Activated CD4-positive, alpha-beta T cell treated with anti-CD3 and anti-CD28 coated beads, Interleukin-2, amount 50 U/mL, for 48 hours (primary cell): ENCODE results near the gene PDE4DIP.
"Not testable (repeated sequence)": the region's sequence is repeated elsewhere in the genome, so short reads cannot be mapped to it uniquely, and the experiment has no call there.

Experiments used
- DNase-seq, 2 experiments: peaks; one replicate each; pipeline ENCODE4 v3.0.0-alpha.2; 2020

PDE4DIP gene

GRCh38 chr1:148923798-148924197 lies 79.6 kb downstream of the PDE4DIP start:
- not testable (repeated sequence) for DNase-seq

DNA sequence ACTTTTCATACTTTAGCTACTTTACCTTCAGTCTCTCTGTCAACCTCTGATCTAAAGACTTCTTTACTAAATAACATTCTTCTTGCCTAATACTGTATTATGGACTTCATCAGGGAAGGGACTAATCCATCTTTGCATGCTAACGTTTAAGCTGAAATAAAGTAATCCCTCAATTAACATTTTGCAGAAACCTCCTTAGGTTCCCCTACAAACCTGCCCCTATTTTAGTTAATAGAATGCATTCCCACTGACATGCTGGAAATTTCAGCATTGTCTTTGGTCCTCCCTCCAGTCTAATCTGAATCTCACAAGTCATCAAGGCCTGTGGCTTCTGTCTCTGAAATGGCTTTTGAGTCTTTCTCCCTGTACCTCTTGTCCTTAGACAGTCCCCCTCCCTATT lies 83.4 kb downstream of the PDE4DIP start:
- DNase-seq, result not testable (repeated sequence)

GRCh38 chr1:148929253-148929652 lies 85.0 kb downstream of the PDE4DIP start:
- not testable (repeated sequence) for DNase-seq

- not testable (repeated sequence) for DNase-seq
Measured at GRCh38 chr1:148935381-148936002, 91.3 kb downstream of the PDE4DIP start.

- not testable (repeated sequence) for DNase-seq
Measured at GRCh38 chr1:148942906-148943305, 98.7 kb downstream of the PDE4DIP start.

- DNase-seq, result not testable (repeated sequence)
Measured at GRCh38 chr1:148945130-148945529, 100.9 kb downstream of the PDE4DIP start.

DNA sequence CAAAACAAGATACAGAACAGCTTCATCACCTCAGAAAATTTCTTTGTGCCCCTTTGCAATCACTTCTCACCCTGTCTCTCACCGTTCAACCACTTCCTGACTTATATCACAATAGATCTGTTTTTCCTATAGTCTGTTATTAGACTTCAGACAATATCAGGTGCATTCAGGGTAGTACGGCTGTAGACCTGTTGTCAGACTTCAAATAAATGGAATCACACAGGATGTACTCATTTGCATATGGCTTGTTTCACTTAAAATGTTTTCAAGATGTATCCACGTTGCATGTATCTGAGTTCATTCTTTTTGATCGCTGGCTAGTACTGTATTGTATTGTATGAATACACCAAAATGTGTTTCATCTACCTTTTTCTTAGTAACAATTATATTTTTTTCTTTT lies 104.5 kb downstream of the PDE4DIP start:
- DNase-seq, result not testable (repeated sequence)

DNA sequence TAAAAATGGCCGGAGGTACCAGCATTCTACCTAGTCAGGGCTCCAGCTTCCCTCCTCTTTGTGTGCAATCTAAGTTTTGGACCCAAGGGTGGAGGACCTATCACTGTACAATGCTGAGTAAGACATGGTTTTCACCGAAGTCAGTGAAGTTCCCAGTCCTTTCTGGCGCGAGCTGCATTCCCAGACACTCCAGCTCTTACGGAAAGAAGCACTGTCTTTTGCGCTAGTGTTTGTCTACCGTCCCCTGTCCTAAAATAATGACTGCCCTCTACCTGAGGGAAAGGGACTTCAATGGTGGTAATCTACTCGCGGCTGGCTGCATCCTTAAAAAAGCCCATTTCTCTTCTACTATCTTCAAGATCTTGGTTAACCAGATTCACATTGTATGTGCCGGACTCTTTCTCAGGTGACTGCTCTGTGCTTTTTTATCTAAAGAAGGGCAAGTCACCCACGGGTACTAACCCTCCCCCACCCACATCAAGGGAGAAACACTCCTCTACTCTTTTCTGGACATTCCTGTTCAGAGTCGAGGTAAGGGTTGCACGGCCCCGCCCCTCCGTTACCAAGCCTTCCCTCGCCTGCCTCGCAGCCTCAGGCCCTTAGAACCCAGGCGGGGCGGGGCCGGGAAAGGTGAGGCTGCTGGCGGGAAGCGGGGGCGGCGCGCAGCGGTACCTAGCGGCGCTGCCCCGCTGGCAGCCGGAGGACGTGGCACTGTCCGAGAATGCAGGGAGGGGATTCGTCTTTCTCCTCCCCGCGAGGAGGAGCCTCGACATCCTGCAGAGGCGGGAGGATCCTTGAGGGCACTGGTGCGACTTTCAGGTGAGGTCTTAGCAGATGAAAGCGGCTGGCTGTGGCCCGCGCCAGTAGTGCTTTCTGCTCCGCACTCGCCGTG lies 107.4 kb downstream of the PDE4DIP start:
- DNase-seq, result peak; percentile 80 to 84

DNA sequence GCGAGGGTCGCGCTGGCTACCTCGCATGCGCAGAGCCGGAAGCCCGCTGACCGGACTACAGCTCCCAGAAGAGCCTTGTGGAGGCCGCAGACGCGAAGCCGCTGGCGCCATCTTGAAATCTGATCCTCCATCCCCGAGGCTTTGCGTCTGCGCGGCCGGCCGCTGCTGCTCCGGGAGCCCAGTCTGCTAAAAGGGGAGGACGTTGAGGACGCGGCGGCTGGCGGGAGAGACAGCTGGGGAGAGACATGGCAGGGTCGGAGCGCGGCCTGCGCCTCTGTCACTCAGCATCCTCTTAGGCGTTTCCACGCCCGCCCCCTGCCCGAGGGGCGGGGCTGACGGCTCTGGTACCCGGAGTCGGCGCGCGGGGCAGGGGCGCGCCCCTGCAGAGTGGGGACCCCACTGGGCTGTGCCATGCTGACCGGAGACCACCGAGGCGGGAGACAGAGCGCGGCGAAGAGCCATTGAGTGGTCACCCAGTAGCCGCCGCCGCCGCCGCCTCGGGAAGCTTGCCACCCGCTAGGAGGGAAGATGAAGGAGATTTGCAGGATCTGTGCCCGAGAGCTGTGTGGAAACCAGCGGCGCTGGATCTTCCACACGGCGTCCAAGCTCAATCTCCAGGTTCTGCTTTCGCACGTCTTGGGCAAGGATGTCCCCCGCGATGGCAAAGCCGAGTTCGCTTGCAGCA lies 108.2 kb downstream of the PDE4DIP start:
- peak; percentile 70 to 75 for DNase-seq

DNA sequence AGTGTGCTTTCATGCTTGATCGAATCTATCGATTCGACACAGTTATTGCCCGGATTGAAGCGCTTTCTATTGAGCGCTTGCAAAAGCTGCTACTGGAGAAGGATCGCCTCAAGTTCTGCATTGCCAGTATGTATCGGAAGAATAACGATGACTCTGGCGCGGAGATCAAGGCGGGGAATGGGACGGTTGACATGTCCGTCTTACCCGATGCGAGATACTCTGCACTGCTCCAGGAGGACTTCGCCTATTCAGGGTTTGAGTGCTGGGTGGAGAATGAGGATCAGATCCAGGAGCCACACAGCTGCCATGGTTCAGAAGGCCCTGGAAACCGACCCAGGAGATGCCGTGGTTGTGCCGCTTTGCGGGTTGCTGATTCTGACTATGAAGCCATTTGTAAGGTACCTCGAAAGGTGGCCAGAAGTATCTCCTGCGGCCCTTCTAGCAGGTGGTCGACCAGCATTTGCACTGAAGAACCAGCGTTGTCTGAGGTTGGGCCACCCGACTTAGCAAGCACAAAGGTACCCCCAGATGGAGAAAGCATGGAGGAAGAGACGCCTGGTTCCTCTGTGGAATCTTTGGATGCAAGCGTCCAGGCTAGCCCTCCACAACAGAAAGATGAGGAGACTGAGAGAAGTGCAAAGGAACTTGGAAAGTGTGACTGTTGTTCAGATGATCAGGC lies 108.8 kb downstream of the PDE4DIP start:
- peak; percentile 25 to 35 for DNase-seq

GRCh38 chr1:148953730-148954129 lies 109.5 kb downstream of the PDE4DIP start:
- not testable (repeated sequence) for DNase-seq

- not testable (repeated sequence) for DNase-seq
Measured at GRCh38 chr1:148958343-148958742, 114.1 kb downstream of the PDE4DIP start.

DNA sequence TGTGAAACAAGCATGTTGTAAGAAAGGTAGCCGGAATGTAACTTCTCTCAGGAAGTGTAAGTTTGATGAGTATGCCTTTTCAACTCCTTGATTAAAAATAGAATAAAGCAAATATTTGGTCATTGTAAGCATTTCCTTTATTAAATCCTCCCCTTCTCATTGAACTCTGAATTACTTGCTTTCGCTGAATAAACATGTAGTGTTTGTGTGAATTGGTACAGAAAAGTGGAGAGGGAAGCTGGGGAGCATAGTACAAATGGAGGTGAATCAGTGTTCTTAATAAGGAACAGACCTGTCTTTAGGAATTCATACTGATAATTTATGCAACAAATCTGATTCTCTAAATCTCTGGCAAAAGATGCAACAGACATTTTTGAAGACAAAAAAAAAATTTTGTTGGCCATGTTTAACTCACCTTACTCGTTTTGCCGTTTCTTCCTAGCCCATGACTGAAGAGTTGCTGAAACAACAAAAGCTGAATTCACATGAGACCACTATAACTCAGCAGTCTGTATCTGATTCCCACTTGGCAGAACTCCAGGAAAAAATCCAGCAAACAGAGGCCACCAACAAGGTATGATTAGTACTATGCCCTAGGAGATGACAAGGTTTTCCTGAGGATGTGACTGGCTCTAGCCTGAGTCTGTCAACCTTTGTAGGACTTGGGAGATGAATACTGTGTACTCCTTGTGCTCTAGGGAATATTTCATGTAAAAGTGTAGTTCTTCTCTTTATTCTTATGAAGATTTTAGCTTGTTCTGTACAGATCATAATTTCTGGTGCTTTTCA lies 116.2 kb downstream of the PDE4DIP start:
- not testable (repeated sequence) for DNase-seq

DNA sequence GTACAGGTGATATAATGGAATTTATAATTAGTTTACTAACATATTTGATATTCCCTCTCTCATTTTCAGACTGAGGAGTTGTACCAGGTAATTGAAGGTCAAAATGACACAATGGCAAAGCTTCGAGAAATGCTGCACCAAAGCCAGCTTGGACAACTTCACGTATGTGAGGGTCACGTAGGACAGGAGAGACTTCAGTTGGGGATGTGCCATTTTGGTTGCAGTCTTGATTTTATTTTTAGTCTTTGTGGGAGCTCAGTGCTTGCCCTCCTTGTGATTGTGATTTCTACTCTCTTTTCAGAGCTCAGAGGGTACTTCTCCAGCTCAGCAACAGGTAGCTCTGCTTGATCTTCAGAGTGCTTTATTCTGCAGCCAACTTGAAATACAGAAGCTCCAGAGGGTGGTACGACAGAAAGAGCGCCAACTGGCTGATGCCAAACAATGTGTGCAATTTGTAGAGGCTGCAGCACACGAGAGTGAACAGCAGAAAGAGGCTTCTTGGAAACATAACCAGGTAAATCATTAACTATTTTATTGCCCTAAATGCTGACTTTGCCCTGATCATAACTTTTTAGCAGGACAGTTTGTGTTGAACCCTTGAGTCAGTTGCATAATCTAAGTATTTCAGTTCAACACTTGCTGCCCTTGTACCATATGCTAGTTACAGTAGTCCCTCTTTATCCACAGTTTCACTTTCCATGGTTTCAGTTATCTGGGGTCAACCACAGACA lies 118.1 kb downstream of the PDE4DIP start:
- DNase-seq, result not testable (repeated sequence)

DNA sequence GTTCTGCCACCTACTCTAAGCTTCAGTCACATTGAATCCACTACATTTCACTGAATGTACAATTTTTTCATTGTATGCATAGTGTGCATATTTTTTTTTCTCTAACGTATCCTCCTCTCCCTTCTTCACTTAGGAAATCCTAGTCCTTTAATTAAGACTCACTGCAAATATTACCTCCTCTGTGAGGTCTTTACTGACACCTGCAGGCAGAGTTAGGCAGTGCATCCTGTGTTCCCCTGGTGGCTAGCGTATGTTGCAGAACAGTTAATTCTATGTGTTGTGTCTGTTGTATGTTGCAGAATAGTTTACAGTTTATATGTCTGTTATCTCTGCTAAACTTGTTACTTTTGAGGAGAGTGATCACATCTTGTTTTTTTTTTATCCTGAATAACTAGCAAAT lies 121.9 kb downstream of the PDE4DIP start:
- DNase-seq, result not testable (repeated sequence)

GRCh38 chr1:148967580-148967979 lies 123.4 kb downstream of the PDE4DIP start:
- not testable (repeated sequence) for DNase-seq

GRCh38 chr1:148968682-148969081 lies 124.5 kb downstream of the PDE4DIP start:
- not testable (repeated sequence) for DNase-seq

- DNase-seq, result not testable (repeated sequence)
Measured at GRCh38 chr1:148969126-148969525, 124.9 kb downstream of the PDE4DIP start.

- not testable (repeated sequence) for DNase-seq
Measured at GRCh38 chr1:148975453-148975852, 131.2 kb downstream of the PDE4DIP start.

DNA sequence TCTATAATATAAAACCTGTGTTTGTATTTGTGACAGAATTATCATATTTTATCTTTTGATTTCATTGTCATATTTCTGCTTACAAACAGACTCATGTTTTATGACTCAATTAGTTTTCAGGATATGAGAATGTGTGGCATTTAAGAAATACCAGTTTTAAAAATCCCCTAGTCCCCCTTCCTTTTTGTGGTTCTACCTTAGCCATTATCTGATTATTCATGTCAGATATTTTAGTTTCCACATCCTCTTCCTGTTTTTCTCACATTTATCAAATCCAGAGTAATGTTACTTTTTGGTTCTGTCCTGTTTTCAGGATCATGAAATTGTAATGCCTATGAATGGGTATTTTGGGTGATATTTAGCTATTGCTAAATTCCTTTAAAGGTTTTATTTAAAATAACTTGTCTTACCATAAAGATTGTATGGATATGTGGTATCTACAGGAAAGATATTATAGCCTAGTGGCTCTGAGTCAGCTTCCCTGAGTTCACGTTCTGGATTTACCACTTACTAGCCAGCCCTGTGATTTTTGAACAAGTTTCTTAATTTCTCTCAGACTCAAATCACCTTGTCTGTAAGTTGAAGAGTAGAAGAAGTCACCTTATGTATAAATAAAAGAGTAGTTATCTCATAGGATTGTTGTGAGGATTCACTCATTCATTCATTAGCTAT lies 131.8 kb downstream of the PDE4DIP start:
- DNase-seq, result not testable (repeated sequence)

DNA sequence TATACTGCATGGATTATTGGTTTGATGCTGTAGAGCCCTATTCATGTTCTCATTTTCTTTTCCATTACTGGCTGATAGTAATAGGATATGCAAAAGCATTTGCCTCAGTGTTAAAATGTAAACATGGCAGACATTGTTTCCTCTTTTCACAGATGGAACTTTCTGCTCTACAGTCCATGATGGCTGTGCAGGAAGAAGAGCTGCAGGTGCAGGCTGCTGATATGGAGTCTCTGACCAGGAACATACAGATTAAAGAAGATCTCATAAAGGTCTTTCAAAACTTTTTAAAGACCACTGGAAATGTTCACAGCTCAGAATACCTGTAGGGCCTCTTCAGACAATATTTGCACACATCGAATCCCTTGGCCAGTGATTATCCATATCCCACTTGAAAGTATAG lies 133.6 kb downstream of the PDE4DIP start:
- DNase-seq, result not testable (repeated sequence)
